Astrocyte of the spinal cord (primary cell): Measurements from ENCODE around the gene HSDL1.
A peak's percentile ranks its signal among the peaks of the same experiment; 100 is the strongest.

ENCODE experiments used
- DNase-seq: peaks from one replicate; pipeline ENCODE4 v3.0.0; 2011; ENCODE audit warnings: low read depth, low spot score
- H3K4me3 ChIP-seq: 2 replicates; pipeline ENCODE4 v1.5.1; 2011; ENCODE audit warnings: low read depth, mild to moderate bottlenecking, low read length, moderate library complexity
- in situ Hi-C: cut with HindIII; loops from 2 replicates; pipeline ENCODE4 v1.10.0; 2017; ENCODE audit warnings: low sequenced_read_pairs
- TF ChIP-seq, protein P1 (sequence below): IDR thresholded peaks from 2 replicates; pipeline ENCODE4 v1.5.1; 2012; ENCODE audit warnings: low read depth, mild to moderate bottlenecking, low read length, inconsistent platforms

The HSDL1 gene

DNA sequence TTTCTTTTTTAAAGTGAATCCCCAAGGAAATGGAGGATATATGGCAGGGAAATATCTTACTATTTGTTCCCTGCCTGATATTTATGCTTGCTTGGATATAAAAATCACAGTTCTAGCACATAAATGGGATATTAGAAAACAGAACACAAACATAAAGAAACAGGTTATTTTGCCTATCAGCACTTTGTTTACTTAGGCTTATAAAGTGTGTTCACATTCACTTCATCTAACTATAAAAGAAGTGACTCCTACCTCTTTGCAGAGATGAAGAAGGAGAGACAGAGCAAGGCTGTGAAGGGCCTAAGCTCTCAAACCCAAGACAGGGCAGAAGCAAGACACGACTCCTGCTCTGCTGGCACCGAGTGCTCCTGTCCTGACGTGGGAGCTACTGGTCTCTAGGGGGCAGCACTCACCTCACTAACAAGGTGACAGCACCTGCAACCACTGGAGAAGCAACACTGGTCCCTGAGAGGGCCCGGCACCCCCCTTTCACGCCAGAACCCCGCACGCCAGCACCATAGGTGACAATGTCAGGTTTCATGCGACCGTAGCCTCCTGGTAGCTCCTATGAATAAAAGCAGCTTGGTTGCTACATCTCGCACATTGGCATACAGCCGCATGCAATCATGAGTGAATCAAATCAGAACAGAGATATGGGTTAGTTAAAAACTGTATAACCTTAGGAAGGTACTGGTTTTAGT is 60.3 kb downstream of the HSDL1 start:
- H3K4me3 ChIP-seq = no peak overlapping the region
- DNase-seq = peak; percentile 64
- TF ChIP-seq, protein P1, sequence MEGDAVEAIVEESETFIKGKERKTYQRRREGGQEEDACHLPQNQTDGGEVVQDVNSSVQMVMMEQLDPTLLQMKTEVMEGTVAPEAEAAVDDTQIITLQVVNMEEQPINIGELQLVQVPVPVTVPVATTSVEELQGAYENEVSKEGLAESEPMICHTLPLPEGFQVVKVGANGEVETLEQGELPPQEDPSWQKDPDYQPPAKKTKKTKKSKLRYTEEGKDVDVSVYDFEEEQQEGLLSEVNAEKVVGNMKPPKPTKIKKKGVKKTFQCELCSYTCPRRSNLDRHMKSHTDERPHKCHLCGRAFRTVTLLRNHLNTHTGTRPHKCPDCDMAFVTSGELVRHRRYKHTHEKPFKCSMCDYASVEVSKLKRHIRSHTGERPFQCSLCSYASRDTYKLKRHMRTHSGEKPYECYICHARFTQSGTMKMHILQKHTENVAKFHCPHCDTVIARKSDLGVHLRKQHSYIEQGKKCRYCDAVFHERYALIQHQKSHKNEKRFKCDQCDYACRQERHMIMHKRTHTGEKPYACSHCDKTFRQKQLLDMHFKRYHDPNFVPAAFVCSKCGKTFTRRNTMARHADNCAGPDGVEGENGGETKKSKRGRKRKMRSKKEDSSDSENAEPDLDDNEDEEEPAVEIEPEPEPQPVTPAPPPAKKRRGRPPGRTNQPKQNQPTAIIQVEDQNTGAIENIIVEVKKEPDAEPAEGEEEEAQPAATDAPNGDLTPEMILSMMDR = peak; percentile 83
- in situ Hi-C loops = no loop called here

DNA sequence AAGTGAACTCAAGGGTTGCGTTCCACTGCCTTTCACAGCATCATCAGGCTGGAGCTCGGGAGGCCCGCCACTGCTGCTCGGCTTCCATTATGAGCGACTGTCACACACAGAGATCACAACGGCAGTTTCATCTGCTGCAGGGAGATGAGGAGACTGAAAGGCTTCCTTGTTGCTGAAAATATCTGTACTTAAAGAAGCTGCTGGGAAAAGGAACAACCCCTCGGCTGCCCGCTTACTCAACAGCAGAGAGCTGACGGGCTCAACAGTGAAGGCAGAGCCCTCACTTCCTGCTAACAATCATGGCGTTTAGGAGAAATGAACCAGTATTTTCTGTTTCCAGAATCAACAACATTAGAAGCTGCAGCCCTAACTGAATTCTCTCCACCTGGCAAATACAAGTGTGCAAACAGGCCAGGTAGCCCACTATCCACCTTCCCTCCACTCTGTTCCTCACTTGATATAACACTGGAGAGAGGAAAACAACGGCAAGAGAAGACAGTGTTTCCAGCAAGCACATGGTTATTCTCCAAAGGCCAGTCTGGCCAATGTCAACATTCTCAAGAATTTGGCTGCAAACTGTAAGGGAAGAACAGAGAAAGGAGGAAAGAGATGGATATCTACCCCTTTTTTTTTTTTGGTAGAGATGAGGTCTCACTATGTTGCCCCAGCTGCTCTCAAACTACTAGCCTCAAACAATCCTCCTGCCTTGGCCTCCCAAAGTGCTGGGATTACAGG is 62.0 kb downstream of the HSDL1 start:
- in situ Hi-C loops = no loop called here
- DNase-seq = no peak
- TF ChIP-seq, protein P1 = no peak
- no peak overlapping the region for H3K4me3 ChIP-seq

DNA sequence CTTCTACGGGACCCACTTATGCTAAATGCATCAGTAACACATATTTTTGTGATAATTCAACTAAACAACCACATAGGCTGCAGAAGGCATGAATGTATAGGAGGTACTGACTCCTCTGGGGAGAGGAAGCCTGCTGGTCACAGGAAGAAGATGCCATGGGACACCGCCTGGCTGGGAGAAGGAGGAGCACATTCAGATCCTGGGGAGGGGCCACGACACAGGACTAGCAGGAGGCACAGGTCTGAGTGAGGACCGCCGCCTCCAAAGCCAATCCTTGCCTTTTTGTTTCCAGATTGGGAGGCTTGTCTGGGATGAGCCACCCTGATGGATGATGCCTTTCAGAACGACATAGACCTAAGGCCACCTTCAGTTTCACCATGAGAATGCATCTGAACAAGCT is 62.9 kb downstream of the HSDL1 start:
- TF ChIP-seq, protein P1 = no peak
- H3K4me3 ChIP-seq = no peak overlapping the region
- DNase-seq = no peak
- in situ Hi-C loops = no loop called here

DNA sequence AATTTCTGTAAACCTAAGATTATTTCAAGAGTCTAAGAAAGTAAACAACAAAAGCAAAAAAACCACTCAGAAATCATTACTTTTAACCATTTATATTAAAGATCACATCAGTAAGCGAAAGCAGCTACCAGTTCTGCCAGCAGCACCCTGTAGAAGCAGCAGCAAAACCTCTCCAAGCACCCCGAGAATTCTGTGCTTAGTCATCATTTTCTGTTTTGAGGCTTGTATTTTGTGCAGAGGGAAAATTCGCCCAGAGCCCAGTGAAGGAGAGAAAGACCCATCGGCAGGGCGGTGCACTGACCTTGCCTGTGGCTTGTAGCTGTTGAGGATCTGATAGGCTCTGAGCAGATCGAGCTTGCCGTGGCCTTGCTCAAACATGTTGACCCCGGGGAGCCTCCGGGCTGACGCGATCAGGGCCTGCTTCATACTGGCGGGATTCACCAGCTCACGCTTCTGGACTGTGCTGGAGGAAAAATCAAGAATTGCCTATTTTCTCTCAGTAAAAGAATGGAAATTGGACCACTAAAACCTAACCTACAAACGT is 63.5 kb downstream of the HSDL1 start:
- TF ChIP-seq, protein P1 = no peak
- H3K4me3 ChIP-seq = no peak overlapping the region
- in situ Hi-C loops = no loop called here
- DNase-seq = no peak

DNA sequence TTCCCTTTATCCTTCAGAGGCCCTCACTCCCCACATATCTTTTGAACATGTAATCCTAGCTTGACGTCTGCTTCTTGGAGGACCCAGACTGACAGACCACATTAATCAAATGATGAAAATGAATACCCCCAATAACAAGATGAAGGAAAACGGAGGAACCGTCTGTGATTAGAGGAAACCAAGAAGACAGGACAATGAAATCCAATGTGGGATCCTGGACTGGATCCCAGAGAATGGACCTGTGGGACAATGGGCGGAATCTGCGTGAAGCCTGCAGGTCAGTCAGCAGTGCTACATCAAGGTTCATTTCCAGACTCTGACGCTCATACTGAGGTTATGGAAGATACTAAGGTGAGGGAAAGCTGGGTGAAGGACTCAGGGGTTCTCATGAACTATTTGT is 64.2 kb downstream of the HSDL1 start:
- TF ChIP-seq, protein P1 = no peak
- no peak overlapping the region for H3K4me3 ChIP-seq
- in situ Hi-C loops = no loop called here
- no peak for DNase-seq

DNA sequence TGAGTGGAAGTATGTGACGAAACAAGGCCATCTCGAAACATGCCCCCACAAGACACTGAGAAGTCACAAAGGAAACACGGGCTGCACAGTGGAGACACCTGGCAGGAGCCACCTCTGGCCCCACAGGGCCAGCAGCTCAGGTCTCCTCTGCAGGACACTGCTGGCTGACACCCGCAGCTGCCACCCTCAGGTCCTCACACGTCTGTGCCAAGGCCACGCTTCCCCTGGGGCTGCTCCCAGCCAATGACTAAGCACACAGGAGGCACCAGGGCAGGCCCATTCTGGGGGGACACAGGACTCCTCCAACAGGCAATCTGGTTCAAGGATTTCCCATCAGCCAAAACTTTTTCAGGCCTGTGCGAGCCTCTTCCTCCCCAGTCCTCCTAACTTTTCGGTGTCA is 64.6 kb downstream of the HSDL1 start:
- in situ Hi-C loops = no loop called here
- TF ChIP-seq, protein P1 = no peak

More for the DNA sequence above, 64.6 kb downstream of the HSDL1 start:
- no peak overlapping the region for H3K4me3 ChIP-seq
- no peak for DNase-seq
